HEK293T (cell line): ENCODE data around the gene MT1X.

Experiments
- CTCF ChIA-PET: fragments of 350-600 bp; formaldehyde crosslinking; extraction: SDS; loops from one replicate; lab custom pipeline; 2021; ENCODE audit warnings: antibody characterized with exemption, inconsistent platforms; lab: Yijun Ruan, JAX
- POLR2A ChIA-PET: fragments of 350-600 bp; formaldehyde crosslinking; extraction: SDS; loops from one replicate; lab custom pipeline; 2020; ENCODE audit warnings: antibody characterized with exemption, inconsistent platforms; lab: Yijun Ruan, JAX
- DNase-seq: peaks from one replicate; pipeline ENCODE4 v3.0.0; 2012; ENCODE audit warnings: mixed read lengths; ENCODE audit errors: extremely low spot score
- ARNT ChIP-seq: fragments of 450-650 bp; IDR thresholded peaks from 2 replicates; pipeline ENCODE4 v1.6.1; 2017; ENCODE audit warnings: mild to moderate bottlenecking
- BHLHE40 ChIP-seq: fragments of 450-650 bp; IDR thresholded peaks from 2 replicates; pipeline ENCODE4 v1.6.1; 2016; ENCODE audit warnings: mild to moderate bottlenecking, moderate library complexity, borderline replicate concordance
- CTBP1 ChIP-seq: fragments of 450-650 bp; IDR thresholded peaks from 2 replicates; pipeline ENCODE4 v1.6.1; 2016; ENCODE audit warnings: borderline replicate concordance
- ELF4 ChIP-seq: fragments of 450-650 bp; IDR thresholded peaks from 2 replicates; pipeline ENCODE4 v1.6.1; 2017; ENCODE audit warnings: antibody characterized with exemption
- FOXA1 ChIP-seq: fragments of 450-650 bp; IDR thresholded peaks from 2 replicates; pipeline ENCODE4 v1.6.1; 2016; ENCODE audit warnings: mild to moderate bottlenecking
- FOXK2 ChIP-seq: fragments of 450-650 bp; IDR thresholded peaks from 2 replicates; pipeline ENCODE4 v1.6.1; 2016; ENCODE audit warnings: mild to moderate bottlenecking
- FOXM1 ChIP-seq: fragments of 450-650 bp; IDR thresholded peaks from 2 replicates; pipeline ENCODE4 v1.6.1; 2017; ENCODE audit warnings: mild to moderate bottlenecking, borderline replicate concordance
- HDGF ChIP-seq: fragments of 450-650 bp; IDR thresholded peaks from 2 replicates; pipeline ENCODE4 v1.6.1; 2017; ENCODE audit warnings: antibody characterized with exemption, borderline replicate concordance
- L3MBTL2 ChIP-seq: fragments of 450-650 bp; conservative IDR thresholded peaks from 2 replicates; pipeline ENCODE4 v1.6.1; 2016; ENCODE audit warnings: mild to moderate bottlenecking
- LEF1 ChIP-seq: fragments of 450-650 bp; IDR thresholded peaks from 2 replicates; pipeline ENCODE4 v1.6.1; 2017; ENCODE audit warnings: mild to moderate bottlenecking, borderline replicate concordance
- NFRKB ChIP-seq: fragments of 450-650 bp; IDR thresholded peaks from 2 replicates; pipeline ENCODE4 v1.6.1; 2016; ENCODE audit warnings: mild to moderate bottlenecking, moderate library complexity
- SP1 ChIP-seq: fragments of 450-650 bp; IDR thresholded peaks from 2 replicates; pipeline ENCODE4 v1.6.1; 2017
- SUZ12 ChIP-seq: fragments of 450-650 bp; IDR thresholded peaks from 2 replicates; pipeline ENCODE4 v1.6.1; 2016; ENCODE audit warnings: mild to moderate bottlenecking
- TARDBP ChIP-seq: fragments of 450-650 bp; IDR thresholded peaks from 2 replicates; pipeline ENCODE4 v1.6.1; 2016
- ZNF384 ChIP-seq: fragments of 450-650 bp; IDR thresholded peaks from 2 replicates; pipeline ENCODE4 v1.6.1; 2016
- TF ChIP-seq, protein P1 (sequence below): fragments of 450-650 bp; IDR thresholded peaks from 2 replicates; pipeline ENCODE4 v1.6.1; 2016

Gene MT1X

GRCh38 chr16:56643080-56643778, 39.0 kb upstream of the MT1X start:
- ChIA-PET CTCF (no interaction called here), POLR2A (no interaction called here)
- no peak for DNase-seq
- TF ChIP-seq L3MBTL2, result no peak
- no peak for TF ChIP-seq ARNT
- no peak for TF ChIP-seq NFRKB
- TF ChIP-seq CTBP1, result no peak
- TF ChIP-seq LEF1, result no peak
- TF ChIP-seq TARDBP, result no peak
- TF ChIP-seq ELF4, result no peak
- TF ChIP-seq ZNF384, result no peak
- TF ChIP-seq, protein P1, sequence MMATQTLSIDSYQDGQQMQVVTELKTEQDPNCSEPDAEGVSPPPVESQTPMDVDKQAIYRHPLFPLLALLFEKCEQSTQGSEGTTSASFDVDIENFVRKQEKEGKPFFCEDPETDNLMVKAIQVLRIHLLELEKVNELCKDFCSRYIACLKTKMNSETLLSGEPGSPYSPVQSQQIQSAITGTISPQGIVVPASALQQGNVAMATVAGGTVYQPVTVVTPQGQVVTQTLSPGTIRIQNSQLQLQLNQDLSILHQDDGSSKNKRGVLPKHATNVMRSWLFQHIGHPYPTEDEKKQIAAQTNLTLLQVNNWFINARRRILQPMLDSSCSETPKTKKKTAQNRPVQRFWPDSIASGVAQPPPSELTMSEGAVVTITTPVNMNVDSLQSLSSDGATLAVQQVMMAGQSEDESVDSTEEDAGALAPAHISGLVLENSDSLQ, result no peak
- TF ChIP-seq SUZ12, result no peak
- no peak for TF ChIP-seq HDGF
- TF ChIP-seq SP1, result no peak
- TF ChIP-seq BHLHE40, result no peak
- TF ChIP-seq FOXA1, result no peak
- no peak for TF ChIP-seq FOXM1
- TF ChIP-seq FOXK2, result no peak

DNA sequence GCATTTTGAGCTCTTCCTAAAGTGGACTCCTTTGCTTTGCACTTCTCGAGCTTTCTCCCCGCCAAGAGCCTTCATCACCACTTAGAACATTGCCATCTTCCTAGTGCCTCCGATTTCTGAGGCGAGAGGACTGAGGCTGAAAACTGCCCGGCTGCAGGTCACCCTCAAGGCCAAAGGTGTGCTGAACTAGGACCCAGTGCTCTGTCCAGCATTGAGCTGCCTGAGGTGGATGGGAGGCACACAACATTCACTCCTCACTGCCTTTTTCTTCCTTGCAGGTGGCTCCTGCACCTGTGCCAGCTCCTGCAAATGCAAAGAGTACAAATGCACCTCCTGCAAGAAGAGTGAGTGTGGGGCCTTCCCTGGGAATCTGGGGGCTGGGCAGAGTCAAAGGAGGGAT, 38.4 kb upstream of the MT1X start:
- ChIA-PET CTCF (no interaction called here), POLR2A (no interaction called here)
- TF ChIP-seq SP1 (no peak), FOXK2 (no peak), FOXA1 (no peak), HDGF (no peak), SUZ12 (no peak), L3MBTL2 (no peak), ARNT (no peak), LEF1 (no peak), CTBP1 (no peak), ZNF384 (no peak), FOXM1 (no peak), BHLHE40 (no peak), ELF4 (no peak), NFRKB (no peak), TARDBP (no peak)
- no peak for DNase-seq

- no peak for TF ChIP-seq FOXM1
- TF ChIP-seq ARNT, result no peak
- no peak for TF ChIP-seq L3MBTL2
- no peak for TF ChIP-seq FOXA1
- no peak for TF ChIP-seq SUZ12
- ChIA-PET CTCF (no interaction called here), POLR2A (no interaction called here)
- no peak for DNase-seq
Observed at GRCh38 chr16:56645311-56645710, 37.0 kb upstream of the MT1X start.

DNA sequence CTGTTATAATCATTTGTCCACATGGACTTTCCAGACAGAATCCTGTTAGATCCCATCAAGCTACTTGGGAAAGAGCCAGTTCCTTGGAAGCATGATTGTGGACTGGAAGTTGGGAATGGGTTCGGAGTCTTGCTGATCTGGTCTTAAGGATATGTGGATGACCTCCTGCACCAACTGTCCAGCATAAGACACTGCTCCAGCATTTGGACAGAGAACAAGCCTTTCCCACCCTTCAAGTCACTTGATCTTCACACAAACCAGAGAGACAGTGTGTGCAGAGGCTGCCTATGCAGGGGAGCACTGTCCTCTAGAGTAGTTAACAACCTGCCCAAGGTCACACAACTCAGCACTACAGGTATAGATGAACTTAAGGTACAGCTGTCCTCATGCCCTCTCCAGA, 36.4 kb upstream of the MT1X start:
- ChIA-PET POLR2A (no interaction called here), CTCF (no interaction called here)
- no peak for DNase-seq
- TF ChIP-seq L3MBTL2 (no peak), ARNT (no peak), ELF4 (no peak), ZNF384 (no peak), FOXM1 (no peak)

DNA sequence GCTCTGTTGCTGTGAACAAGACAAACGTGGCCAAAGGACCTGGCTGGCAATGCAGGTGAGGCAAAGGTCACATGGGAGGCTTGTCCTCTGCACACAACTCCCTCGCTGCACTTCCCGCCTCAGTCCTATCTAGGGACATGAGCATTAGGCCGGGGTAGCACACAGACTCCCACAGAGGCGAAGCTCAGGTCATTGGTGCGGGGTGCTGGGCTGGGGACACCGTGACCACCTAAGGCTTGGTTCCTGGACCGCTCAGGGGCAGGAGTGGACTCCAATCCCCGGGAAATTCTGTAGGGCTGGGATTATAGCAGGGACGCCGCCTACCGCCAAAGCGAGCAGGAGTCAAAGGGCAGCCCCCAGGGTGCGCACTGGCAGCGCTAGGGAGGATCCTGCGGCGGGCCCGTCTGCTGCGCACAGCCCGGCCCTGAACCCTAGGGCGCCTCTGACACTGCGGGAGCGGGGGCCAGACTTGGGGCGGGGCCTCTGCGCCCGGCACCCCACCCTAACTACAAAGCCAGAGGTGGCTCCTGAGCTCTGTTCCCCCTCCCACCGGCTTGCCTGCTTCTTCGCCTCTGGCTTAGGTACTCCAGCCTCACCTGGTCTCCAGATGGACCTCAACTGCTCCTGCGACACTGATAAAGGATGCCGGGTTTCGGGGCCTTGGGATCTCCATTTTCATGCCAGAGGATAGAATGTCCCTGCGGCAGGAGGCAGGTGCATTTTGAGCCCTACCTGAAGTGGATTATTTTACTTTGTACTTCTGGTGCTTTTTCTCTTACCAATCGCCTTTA, 34.4 kb upstream of the MT1X start:
- CTCF ChIA-PET, result no interaction called here
- no peak for DNase-seq
- POLR2A ChIA-PET, result no interaction called here
- no peak for TF ChIP-seq FOXM1
- TF ChIP-seq SUZ12, result no peak
- TF ChIP-seq, protein P1, result no peak
- no peak for TF ChIP-seq ARNT
- TF ChIP-seq CTBP1, result no peak
- no peak for TF ChIP-seq NFRKB

DNA sequence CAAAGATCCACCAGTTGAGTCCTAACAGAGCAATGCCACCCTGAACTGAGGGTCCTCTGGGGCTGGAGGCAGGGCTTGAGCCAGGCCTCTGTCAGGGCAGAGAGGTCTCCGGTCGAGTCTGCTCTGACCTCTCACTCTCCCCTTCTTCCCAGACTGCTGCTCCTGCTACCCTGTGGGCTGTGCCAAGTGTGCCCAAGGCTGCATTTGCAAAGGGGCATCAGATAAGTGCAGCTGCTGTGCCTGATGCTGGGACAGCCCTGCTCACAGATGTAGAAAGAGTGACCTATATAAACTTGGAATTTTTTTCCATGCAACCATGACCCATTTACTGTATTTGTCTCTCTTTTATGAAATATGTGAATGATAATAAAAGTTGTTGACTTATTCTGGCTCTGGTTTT, 33.0 kb upstream of the MT1X start:
- ChIA-PET CTCF (no interaction called here), POLR2A (no interaction called here)
- no peak for TF ChIP-seq FOXM1
- no peak for TF ChIP-seq FOXK2
- TF ChIP-seq L3MBTL2, result no peak
- TF ChIP-seq ZNF384, result no peak
- no peak for TF ChIP-seq BHLHE40
- no peak for DNase-seq

- ChIA-PET POLR2A (no interaction called here), CTCF (no interaction called here)
- no peak for TF ChIP-seq FOXK2
- TF ChIP-seq BHLHE40, result no peak
- TF ChIP-seq ZNF384, result no peak
- no peak for TF ChIP-seq SUZ12
- TF ChIP-seq HDGF, result no peak
- no peak for TF ChIP-seq FOXA1
- TF ChIP-seq LEF1, result no peak
- no peak for TF ChIP-seq FOXM1
- DNase-seq, result no peak
Observed at GRCh38 chr16:56649820-56650219, 32.5 kb upstream of the MT1X start.
